Islet of Langerhans (tissue), 1 donor: ENCODE results near the gene EFNB2.

Source experiments
- FAIRE-seq: peaks from one replicate; lab custom pipeline; 2011; peaks lifted over from hg19 to GRCh38; lab: Jason Lieb, UNC

The EFNB2 gene

GRCh38 chr13:106445996-106446395 lies 89.5 kb downstream of the EFNB2 start:
- no peak for FAIRE-seq

DNA sequence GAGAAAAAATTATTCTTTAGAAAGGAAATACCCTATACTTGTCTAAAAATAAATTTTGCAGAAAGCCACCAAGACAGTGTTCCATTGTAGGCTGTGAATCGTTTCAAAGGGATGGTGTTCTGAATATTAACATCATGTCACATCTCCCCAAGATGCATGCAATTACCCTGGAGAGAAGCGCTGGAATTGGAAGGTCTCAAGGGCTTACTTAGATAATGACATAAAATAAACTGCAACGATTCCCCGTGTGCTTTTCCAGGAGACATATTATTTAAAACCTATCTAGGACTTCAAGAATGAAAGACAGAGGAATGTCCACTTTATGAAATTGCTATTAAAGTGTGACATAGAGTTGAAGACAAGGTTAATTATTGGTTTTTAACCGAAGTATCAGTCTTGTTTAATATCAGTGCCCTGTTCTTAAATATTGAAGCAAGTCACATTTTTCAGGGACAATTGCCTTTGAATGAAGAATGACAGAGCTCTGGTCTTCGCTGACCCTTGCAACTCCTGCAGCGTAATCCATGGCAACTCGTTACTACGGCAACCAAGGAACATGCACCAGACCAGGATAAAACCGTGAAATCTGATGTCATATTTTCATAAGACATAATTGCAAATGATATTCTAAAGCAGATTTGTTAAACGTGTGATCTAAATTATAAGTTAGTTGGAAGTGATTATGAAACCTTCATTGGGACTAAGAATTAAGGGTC lies 91.7 kb downstream of the EFNB2 start:
- FAIRE-seq: no peak

DNA sequence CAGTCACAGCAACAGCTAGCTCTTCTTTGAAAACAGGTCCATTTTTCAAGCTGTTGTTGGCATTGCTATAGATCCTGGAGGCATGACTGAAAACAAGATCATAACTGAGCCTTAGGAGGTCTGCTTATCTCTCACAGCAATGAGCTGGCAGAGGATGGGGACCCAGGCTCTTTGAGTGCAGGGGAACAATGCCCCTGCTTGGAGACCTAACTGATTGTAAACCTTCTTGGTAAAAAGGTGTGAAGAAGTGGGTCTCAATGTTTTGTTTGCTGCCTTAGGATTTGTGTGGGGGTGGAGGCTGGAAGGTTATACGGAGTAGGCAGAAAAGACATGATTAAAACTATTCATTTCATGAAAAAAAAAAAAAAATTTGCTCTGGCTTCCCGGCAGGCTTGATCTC lies 94.6 kb downstream of the EFNB2 start:
- no peak for FAIRE-seq
